ENCODE results near the gene NUP93. TPM values are rescaled to one million over a fixed set of nuclear protein-coding genes. Genes with fewer than 3 reads are reported as not detected.

The NUP93 gene
- total and polyA plus RNA-seq, 10 donors = 29.2 to 102 (median 56.6) TPM

Small RNA genes lying within 50 kb of the gene (microRNA-seq; reads per million reads assigned to microRNA genes)
- gene MIR138-2 = 44.4 to 202 (median 68.1) reads per million in 3 donors

Small RNA genes lying within 50 kb of the gene (small RNA-seq; reads per million reads assigned to genes)
- gene MIR138-2 = 0.06 to 0.21 (median 0.11) reads per million in 4 donors

Other genes with a start within 250 kb of the NUP93 start
- gene BBS2, start 210.1 kb upstream of the NUP93 start, total RNA-seq = 10 to 100 TPM; 29.1 to 70.3 (median 52.8) TPM
- 10 to 100 TPM; 22.9 to 52.5 (median 33.3) TPM for gene BBS2, start 210.1 kb upstream of the NUP93 start, polyA plus RNA-seq
- gene MT4, start 165.1 kb upstream of the NUP93 start, total RNA-seq = not detected
- gene MT4, start 165.1 kb upstream of the NUP93 start, polyA plus RNA-seq = not detected
- under 1 TPM in 1 of 7 donors, not detected in 6; 0.77 TPM for gene MT3, start 140.6 kb upstream of the NUP93 start, total RNA-seq
- 10 to 100 TPM in 1 of 3 donors, 1 to 10 TPM in 1, not detected in 1; 1.5 to 11.5 TPM for gene MT3, start 140.6 kb upstream of the NUP93 start, polyA plus RNA-seq
- 10 to 100 TPM; 25.3 to 96.9 (median 43.8) TPM for gene MT2A, start 121.5 kb upstream of the NUP93 start, total RNA-seq
- 100 to 1,000 TPM in 2 of 3 donors, 10 to 100 TPM in 1; 73.3 to 176 (median 112) TPM for gene MT2A, start 121.5 kb upstream of the NUP93 start, polyA plus RNA-seq
- gene MT1E, start 104.3 kb upstream of the NUP93 start, total RNA-seq = 10 to 100 TPM in 6 of 7 donors, 1 to 10 TPM in 1; 2.5 to 49.6 (median 19.7) TPM
- 10 to 100 TPM; 21.0 to 34.0 (median 33.0) TPM for gene MT1E, start 104.3 kb upstream of the NUP93 start, polyA plus RNA-seq
- 1 to 10 TPM in 6 of 7 donors, under 1 TPM in 1; 0.44 to 6.1 (median 3.5) TPM for gene MT1M, start 97.5 kb upstream of the NUP93 start, total RNA-seq
- 10 to 100 TPM in 1 of 3 donors, 1 to 10 TPM in 1, under 1 TPM in 1; 0.93 to 11.8 (median 7.6) TPM for gene MT1M, start 97.5 kb upstream of the NUP93 start, polyA plus RNA-seq
- gene MT1A, start 91.5 kb upstream of the NUP93 start, total RNA-seq = 10 to 100 TPM in 1 of 7 donors, 1 to 10 TPM in 2, not detected in 4; 1.5 to 27.3 (median 1.5) TPM
- 10 to 100 TPM in 1 of 3 donors, 1 to 10 TPM in 2; 1.1 to 14.2 (median 8.5) TPM for gene MT1A, start 91.5 kb upstream of the NUP93 start, polyA plus RNA-seq
- gene MT1B, start 78.2 kb upstream of the NUP93 start, total RNA-seq = not detected
- gene MT1B, start 78.2 kb upstream of the NUP93 start, polyA plus RNA-seq = not detected
- gene MT1F, start 72.2 kb upstream of the NUP93 start, total RNA-seq = 10 to 100 TPM in 6 of 7 donors, 1 to 10 TPM in 1; 6.4 to 21.0 (median 13.6) TPM
- gene MT1F, start 72.2 kb upstream of the NUP93 start, polyA plus RNA-seq = 10 to 100 TPM; 16.6 to 20.1 (median 19.4) TPM
- gene MT1G, start 62.1 kb upstream of the NUP93 start, total RNA-seq = 1 to 10 TPM in 2 of 7 donors, not detected in 5; 1.1 to 3.9 TPM
- gene MT1G, start 62.1 kb upstream of the NUP93 start, polyA plus RNA-seq = 10 to 100 TPM in 2 of 3 donors, 1 to 10 TPM in 1; 3.2 to 12.2 (median 12.1) TPM
- not detected for gene MT1H, start 60.3 kb upstream of the NUP93 start, total RNA-seq
- gene MT1H, start 60.3 kb upstream of the NUP93 start, polyA plus RNA-seq = 1 to 10 TPM in 1 of 3 donors, under 1 TPM in 2; 0.54 to 1.1 (median 0.96) TPM
- gene MT1X, start 47.7 kb upstream of the NUP93 start, total RNA-seq = 10 to 100 TPM; 13.0 to 28.7 (median 19.4) TPM
- 100 to 1,000 TPM in 1 of 3 donors, 10 to 100 TPM in 2; 36.1 to 113 (median 44.4) TPM for gene MT1X, start 47.7 kb upstream of the NUP93 start, polyA plus RNA-seq
- 1 to 10 TPM in 3 of 7 donors, under 1 TPM in 4; 0.42 to 2.6 (median 0.94) TPM for gene SLC12A3, start 135.1 kb downstream of the NUP93 start, total RNA-seq
- gene SLC12A3, start 135.1 kb downstream of the NUP93 start, polyA plus RNA-seq = 1 to 10 TPM in 2 of 3 donors, under 1 TPM in 1; 0.46 to 2.3 (median 1.9) TPM
- 100 to 1,000 TPM; 162 to 370 (median 205) TPM for gene HERPUD1, start 202.0 kb downstream of the NUP93 start, total RNA-seq
- 100 to 1,000 TPM in 1 of 3 donors, 10 to 100 TPM in 2; 84.1 to 105 (median 92.5) TPM for gene HERPUD1, start 202.0 kb downstream of the NUP93 start, polyA plus RNA-seq
- gene CETP, start 231.8 kb downstream of the NUP93 start, total RNA-seq = 10 to 100 TPM; 15.4 to 73.8 (median 34.5) TPM
- 10 to 100 TPM in 1 of 3 donors, 1 to 10 TPM in 2; 7.6 to 13.8 (median 9.8) TPM for gene CETP, start 231.8 kb downstream of the NUP93 start, polyA plus RNA-seq

Data from spleen (tissue), 11 donors.